AG09319 (cell line): ENCODE data around the gene POU3F1.

Source experiments
- DNase-seq: peaks from one replicate; pipeline ENCODE4 v3.0.0-alpha.2; 2010; ENCODE audit warnings: low read depth; ENCODE audit errors: extremely low read depth
- TF ChIP-seq, protein P1 (sequence below): IDR thresholded peaks from 2 replicates; pipeline ENCODE4 v1.5.1; 2011; ENCODE audit warnings: low read depth, mild to moderate bottlenecking, inconsistent platforms, low read length, moderate library complexity

POU3F1 gene

DNA sequence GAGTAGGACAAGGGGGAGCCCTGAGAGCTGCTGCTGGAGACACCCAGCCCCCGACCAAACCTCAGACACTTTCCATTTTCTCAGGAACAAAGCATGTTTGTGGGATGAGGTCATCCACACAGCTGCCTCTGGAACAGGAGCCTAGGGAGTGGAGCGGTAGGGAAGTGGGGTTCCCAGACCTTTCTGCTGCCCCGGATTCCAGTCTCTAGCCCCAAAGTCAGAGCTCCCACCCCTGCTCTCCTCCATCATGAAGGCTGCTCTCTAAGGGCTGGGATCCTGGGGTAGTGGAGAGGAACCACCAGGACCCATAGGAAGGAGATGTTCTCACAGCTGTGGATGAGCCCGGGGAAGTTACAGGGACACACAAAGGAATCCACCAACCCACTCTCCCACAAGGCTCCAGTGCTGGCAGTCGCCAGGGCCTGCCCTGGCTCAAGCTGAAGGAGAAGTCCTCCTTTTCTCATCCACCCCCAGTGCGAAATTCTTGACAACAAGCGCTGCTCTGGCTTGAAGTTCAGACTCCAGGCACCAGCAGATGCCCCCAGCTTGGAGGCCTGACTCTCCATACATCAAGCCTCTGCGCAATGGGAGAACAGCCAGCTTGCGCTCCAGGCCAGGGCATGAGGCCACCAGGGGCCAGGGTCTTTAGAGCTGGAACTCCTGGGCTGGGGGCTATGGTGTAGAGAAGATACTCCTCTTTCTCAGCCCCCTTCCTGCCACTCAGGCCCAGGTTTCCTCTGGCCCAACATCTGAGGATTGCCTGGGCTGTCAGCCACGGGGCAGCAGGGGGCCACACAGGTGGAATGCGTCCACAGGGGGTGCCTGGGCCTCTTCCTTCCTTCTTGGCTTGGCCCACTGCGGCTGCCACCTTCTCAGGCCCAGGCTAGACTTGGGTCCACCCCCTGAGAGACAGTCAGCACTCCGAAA, 45.8 kb downstream of the POU3F1 start:
- DNase-seq: peak; percentile 34
- TF ChIP-seq, protein P1, sequence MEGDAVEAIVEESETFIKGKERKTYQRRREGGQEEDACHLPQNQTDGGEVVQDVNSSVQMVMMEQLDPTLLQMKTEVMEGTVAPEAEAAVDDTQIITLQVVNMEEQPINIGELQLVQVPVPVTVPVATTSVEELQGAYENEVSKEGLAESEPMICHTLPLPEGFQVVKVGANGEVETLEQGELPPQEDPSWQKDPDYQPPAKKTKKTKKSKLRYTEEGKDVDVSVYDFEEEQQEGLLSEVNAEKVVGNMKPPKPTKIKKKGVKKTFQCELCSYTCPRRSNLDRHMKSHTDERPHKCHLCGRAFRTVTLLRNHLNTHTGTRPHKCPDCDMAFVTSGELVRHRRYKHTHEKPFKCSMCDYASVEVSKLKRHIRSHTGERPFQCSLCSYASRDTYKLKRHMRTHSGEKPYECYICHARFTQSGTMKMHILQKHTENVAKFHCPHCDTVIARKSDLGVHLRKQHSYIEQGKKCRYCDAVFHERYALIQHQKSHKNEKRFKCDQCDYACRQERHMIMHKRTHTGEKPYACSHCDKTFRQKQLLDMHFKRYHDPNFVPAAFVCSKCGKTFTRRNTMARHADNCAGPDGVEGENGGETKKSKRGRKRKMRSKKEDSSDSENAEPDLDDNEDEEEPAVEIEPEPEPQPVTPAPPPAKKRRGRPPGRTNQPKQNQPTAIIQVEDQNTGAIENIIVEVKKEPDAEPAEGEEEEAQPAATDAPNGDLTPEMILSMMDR: no peak

DNA sequence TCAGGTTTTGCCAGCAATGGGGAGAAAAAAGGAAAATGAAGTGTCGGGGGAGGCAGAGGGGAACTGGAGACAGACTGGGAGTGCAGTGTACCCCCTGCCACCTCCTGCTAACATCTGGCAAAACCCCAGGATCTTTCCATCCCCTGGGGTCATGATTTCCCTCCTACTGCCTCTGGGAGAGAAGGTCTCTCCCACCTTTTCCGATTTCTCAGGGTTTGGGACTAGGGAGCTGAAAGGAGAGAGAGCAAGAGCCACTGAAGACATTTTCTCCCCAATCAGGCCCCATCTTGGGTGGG, 46.4 kb downstream of the POU3F1 start:
- TF ChIP-seq, protein P1: no peak
- DNase-seq: no peak

DNA sequence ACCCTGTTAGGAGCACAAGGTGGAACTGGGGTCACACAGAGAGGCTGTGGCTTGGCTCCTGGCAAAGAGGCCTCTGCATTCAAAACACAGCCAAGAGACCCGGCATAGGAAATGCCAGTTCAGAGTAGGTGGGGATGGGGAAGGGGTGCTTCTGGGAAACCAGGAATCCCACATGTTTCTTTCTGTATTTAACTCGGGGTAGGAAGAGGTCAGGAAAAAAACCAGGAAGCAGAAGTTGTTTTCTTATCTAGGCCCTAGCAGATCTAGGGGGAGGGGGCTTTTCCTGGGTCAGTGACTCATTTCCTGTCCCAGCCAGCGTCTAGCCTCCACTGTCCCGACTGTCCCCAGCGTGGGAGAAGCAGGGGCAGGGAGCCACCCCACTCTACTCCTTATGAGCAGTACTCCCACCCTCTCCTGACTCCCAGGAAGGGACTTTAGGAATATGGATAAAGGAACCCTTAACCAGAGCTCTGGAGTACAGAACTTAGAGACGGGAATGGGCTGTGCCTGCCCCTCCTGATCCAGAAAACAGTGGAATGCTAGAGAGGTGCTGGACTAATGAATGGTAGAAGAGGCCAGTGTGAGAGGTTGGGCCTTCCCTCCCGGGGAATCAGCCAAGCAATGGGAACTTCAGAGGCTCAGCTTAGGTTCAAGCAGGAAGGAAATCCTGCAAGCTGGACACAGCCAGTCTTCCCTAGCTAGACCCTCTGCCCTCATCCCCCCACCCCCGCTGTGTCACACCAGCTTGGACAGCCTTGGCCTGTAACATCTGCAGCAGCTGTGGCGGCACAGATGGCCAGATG, 47.0 kb downstream of the POU3F1 start:
- DNase-seq: no peak
- TF ChIP-seq, protein P1: no peak

DNA sequence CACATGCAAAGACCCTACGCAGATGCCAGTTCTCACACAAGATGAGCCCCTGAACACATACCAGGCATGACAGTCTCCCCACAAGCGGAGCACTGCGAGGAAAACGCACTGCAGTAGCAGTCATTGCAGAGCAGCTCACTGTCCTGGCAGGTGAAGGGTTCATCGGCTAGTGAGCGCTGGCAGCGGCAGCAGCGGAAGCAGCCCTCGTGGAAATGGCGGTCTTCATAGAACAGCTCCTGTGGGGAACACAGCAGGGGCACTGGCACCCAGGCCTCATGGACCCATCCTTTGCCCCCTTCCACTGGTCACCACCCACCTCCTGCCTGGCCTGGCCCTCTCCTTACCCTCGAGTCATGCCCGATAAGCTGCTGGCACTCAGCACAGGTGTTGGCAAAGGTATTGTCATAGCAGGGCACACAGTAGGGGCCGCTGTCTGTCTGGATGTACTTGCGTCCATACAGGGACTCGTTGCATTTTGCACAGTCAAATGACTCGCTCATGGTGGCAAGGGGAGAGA, 47.6 kb downstream of the POU3F1 start:
- DNase-seq: no peak
- TF ChIP-seq, protein P1: no peak

DNA sequence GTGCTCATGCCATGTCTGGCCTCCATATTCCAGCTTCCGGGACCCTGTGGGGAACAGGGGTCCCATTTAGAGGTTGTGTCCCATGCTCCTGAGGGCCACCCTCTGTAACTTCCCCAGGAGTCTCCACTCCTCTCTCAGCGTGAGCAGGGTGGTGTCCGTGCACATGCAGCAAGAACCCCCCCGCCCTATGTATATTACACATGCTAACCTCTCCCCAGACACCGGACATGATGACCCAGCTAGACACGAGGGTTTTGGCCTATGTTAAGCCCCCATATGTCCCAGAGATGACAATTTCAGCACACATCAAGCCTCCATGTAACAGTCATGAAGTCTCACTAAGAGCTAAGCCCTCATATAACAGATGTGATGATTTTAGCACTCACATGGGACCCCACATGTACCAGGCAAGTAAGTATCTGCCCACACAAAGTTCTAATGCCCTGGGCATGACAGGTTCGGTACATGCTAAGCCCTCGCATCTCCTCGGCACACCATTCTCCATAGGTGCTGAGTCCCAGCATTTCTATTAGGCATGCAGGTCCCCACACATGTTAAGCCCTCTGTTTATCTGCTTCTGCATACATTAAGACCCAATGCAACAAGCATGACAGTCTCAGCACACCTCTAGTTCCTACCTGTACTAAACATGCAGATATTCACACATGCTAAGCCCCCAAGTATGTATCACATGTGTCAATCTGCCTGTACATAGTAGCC, 48.3 kb downstream of the POU3F1 start:
- DNase-seq: no peak
- TF ChIP-seq, protein P1: no peak

DNA sequence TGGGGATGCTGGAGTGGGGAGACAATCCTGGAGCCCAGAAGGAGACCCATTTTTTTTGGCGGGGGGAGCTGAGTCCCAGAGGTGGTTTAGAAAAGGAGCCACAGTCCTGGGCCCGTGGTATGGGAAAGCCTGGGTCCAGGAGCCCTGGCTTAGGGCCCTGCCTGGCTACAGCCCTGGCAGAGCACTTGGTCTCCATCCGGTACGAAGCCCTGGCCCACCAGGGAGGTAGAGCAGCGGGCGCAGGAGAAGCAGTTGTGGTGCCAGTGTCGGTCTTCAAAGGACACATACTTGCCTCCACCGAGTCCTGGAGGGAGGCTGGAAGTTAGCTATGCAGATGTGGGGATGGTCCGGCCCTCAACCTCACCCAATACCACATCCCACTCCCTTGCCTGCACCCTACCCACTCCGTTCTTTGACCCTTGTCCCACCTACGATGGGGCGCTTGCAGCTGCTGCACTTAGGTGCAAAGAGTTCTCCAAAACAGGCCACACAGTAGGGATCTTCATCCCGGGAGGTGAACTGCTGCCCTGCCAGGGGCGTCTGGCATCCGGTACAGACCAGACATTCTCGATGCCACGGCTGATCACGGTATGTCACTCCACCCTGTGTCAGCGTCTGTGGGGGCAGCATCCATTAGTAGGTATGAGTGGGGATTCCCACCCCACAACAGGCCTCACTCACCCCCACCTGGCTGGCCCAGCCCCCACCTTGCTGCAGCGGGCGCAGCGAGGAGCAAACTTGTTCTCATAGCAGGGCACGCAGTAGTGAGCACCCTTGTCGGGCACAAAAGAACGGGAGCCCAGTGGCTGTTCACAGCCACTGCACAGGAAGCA, 49.1 kb downstream of the POU3F1 start:
- DNase-seq: no peak
- TF ChIP-seq, protein P1: no peak
